ENCODE data around the gene SUMF1.

Gene SUMF1

GRCh38 chr3:4466741-4467521 lies at the start of gene SUMF1:
Gene SUMF1 (minus strand): TSS chr3:4467269. CDS start chr3:4467245, 24 bp downstream.
- peak; percentile 35 for DNase-seq

GRCh38 chr3:4515916-4516579 lies 49.0 kb upstream of the SUMF1 start:
- DNase-seq = no peak

GRCh38 chr3:4514916-4515315 lies 47.8 kb upstream of the SUMF1 start:
- no peak for DNase-seq

- no peak for DNase-seq
These were observed 47.3 kb upstream of the SUMF1 start for GRCh38 chr3:4514321-4514720.

- DNase-seq = no peak
These were observed 46.0 kb upstream of the SUMF1 start for GRCh38 chr3:4512895-4513616.

GRCh38 chr3:4511491-4512262 lies 44.6 kb upstream of the SUMF1 start:
- DNase-seq = no peak

GRCh38 chr3:4509983-4510755 lies 43.1 kb upstream of the SUMF1 start:
- no peak for DNase-seq

GRCh38 chr3:4509043-4509442 lies 42.0 kb upstream of the SUMF1 start:
- no peak for DNase-seq

GRCh38 chr3:4508048-4508981 lies 41.2 kb upstream of the SUMF1 start:
- DNase-seq = no peak

GRCh38 chr3:4507024-4507596 lies 40.0 kb upstream of the SUMF1 start:
- DNase-seq = no peak

- DNase-seq = no peak
These were observed 39.5 kb upstream of the SUMF1 start for GRCh38 chr3:4506559-4507023.

- DNase-seq = no peak
These were observed 38.9 kb upstream of the SUMF1 start for GRCh38 chr3:4505688-4506558.

GRCh38 chr3:4504340-4505261 lies 37.5 kb upstream of the SUMF1 start:
- peak; percentile 2 for DNase-seq

GRCh38 chr3:4503050-4503449 lies 36.0 kb upstream of the SUMF1 start:
- DNase-seq = no peak

- DNase-seq = no peak
These were observed 34.9 kb upstream of the SUMF1 start for GRCh38 chr3:4501927-4502326.

GRCh38 chr3:4501437-4501836 lies 34.4 kb upstream of the SUMF1 start:
- no peak for DNase-seq

GRCh38 chr3:4498446-4498845 lies 31.4 kb upstream of the SUMF1 start:
- DNase-seq = no peak

GRCh38 chr3:4497843-4498324 lies 30.8 kb upstream of the SUMF1 start:
- no peak for DNase-seq

All from DMS 273 treated with DMSO at 0.1 percent for 48 hours (cell line).